HG03354 (cell line): ENCODE measurements around the gene MBD4.
"Not testable (repeated sequence)": the region's sequence is repeated elsewhere in the genome, so short reads cannot be mapped to it uniquely, and the experiment has no call there.

Source experiments
- ATAC-seq: cut with Tn5 transposase; IDR thresholded peaks from one replicate; pipeline ENCODE4 v1.9.1; 2021; ENCODE audit warnings: mild to moderate bottlenecking; ENCODE audit not compliant: unreplicated experiment, poor library complexity, severe bottlenecking

Gene MBD4

DNA sequence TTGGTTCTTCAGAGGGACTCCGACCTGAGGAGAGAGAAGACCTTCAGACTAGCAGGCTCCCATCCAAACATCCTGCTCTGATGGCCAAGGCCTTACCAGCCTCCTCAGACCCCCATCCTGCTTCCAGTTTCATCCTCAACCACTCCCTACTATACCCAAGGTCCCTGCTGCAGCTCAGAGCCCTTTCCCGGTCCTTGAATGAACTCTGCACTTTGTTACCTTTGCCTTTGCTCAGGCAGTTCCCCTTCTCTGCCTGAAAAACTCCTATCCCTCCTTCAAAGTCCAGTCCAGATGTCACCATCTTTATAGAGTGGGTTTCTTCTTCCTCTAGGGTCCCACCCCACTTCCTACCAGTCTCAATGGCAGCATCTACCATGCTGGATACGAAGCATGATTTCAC lies 24.4 kb downstream of the MBD4 start:
- ATAC-seq: no peak

DNA sequence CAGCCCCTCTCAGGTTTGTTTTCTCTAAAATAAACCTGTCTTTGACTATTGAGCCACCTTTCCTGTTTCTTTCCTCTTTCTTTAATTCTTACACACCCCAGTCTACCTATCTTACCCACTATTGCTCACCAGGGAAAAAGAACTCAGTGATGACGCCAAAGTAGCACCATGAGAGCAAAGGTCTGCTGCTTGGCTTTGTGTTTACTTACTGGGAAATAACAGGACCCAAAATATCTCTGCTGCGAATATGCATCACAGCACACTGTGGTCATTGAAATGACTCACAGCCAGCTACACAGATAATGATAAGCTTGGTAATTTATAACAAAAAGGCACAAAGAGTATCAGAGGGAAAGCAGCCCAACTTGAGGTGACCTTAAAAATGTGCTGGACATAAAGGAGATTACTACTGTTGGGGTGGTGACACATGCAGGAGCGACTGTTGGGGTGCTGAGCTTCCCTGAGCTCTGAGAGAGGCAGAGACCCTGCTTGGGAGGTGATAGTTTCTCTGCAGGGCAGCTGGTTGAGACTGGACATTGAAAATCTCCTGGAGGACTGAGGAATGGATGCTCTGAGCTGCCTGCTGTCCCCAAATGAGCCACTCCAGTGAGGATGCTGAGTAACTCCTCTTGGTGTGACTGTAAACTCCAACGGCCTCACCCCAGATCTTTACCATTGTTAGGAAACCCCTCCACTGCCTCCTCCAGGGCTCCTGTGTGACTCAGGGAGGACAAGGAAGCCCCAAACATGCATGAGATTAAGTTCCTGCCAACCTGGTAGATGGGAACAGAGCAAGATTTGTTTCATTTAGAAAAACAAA lies 25.9 kb downstream of the MBD4 start:
- ATAC-seq: peak; percentile 94

DNA sequence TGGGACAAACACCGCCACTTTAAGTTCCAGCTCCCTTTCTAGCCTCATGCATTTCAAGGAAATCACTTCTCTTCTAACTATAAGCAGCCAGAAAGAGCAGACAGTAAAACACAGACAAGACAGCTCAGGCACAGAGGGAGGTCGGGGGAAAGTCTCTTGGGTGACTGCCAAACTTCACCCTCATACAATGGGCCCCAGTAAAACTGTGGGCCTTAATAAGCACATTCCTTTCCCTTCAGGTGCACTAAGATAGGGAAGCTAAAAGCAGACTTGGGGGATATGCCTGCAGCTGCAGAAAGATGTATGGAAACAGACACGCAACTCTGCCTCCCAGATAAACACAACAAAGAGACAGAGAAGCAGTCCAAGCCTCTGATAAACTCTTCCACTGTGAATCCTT lies 26.5 kb downstream of the MBD4 start:
- not testable (repeated sequence) for ATAC-seq

DNA sequence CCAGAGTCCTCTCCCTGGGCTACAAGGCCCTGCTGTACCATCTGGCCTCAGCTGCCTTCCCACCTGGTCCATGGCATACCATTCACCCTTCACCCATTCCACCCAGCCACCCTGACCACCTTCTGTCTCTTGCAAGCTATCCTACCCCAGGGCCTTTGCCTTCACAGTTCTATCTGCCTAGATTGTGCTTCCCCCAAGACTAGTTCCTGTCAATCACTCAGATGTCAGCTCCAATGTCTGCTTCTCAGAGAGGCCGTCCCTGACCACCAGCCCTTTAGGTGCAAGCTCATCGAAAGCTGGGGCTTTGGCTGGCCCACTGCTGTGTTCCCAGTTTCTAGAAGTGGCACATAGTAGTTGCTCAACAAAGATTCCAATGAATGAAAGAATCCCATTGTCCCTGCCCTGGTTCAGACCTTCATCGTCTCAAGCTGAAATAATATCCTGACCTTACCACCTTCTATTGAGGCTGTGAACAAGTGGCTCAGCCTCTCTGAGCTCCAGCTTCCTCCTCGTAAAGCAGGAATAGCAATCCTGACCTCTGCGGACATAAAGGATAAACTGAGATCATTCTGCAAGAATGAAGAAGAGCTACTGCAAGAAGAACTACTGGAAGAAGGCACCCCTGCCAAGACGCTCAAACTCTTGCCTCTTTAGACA lies 27.1 kb downstream of the MBD4 start:
- no peak for ATAC-seq

DNA sequence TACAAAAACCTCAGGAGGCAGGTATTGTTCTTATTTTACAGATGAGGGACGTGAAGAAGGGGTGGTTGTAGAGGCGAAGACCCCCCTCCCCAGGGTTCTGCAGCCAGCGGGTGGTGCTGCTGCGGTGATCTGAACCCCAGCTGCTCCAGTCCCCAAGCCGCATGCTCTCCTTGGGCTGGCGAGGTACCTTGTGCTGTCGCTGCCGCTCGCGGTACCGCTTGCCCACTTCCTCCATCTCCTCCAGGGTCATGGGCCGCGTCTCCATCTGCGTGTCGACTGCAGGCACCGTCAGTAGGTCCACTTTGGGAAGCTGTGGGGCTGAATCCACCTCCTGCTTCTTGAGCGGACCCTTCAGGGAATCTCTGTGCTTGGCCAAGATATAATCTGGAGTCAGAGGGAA lies 28.8 kb downstream of the MBD4 start:
- no peak for ATAC-seq

DNA sequence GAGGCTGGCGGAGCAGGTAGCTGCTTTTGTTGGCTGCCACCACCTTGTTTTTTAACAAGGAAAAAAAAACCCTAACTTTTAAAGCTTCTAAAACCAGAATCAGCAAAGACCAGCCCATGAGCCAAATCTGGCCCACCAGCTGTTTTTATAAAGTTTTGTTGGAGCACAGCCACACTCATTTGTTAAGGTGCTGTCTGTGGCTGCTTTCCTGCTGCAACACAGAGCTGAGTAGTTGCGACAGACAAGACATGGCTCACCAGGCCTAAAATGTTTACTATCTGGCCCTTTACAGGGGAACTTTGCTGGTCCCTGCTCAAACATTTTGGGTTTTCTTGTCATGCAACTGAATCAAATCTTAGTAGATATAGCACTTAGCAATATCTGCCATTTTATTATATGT lies 30.2 kb downstream of the MBD4 start:
- ATAC-seq: no peak

DNA sequence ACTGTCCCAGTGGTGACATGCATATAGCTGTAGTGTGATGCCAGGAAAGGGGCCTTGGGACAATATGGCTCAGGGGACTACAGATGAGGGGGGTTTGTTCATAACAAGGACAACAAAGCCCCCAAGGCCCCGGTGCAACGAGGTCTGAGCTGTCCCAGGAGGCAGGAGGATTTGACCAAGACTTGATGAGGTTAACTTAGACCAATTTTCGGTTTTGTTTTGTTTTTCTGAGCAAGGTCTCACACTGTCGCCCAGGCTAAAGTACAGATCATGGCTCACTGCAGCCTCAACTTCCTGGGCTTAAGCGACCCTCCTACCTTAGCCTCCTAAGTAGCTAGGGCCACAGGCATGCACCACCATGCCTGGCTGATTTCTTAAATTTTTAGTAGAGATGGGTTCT lies 35.1 kb downstream of the MBD4 start:
- ATAC-seq: peak; percentile 64

DNA sequence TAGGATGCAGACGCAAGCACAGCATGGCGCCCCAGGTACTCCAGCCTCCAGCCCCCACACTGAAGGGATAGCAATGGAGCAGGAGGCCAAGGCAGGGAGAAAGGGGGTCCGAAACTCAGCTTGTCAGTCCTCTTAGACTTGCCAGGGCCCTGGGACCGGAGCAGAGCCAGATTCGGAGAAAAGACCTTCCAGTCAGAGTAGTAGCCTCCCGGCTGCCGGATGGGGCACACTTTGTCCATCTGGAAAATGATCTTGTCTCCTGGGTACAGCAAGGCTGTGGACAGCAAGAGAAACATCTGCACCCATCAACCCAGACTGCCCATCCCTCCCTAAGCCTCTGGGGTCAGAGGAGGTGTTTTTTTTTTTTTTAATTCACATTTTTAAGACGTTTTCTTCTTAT lies 35.6 kb downstream of the MBD4 start:
- no peak for ATAC-seq

DNA sequence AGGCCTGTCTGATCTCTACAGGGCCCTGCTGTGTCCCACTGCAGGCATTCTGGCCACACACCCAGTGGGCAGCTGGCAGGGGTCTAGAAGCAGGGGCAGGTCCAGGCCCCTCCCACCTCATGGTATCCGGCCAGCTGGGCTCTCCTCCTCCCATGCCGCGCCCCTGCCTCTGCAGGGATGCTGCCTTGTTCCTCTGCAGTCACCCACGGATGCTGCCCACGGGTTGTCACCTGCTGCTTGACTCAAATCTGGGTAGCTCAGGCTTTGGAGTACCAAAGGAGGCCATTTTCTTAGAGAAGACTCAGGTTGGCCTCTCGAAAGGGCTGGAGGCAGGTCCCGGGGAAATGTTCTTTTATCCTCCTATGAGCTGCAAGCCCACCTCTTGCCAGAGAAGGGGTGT lies 36.3 kb downstream of the MBD4 start:
- ATAC-seq: no peak

DNA sequence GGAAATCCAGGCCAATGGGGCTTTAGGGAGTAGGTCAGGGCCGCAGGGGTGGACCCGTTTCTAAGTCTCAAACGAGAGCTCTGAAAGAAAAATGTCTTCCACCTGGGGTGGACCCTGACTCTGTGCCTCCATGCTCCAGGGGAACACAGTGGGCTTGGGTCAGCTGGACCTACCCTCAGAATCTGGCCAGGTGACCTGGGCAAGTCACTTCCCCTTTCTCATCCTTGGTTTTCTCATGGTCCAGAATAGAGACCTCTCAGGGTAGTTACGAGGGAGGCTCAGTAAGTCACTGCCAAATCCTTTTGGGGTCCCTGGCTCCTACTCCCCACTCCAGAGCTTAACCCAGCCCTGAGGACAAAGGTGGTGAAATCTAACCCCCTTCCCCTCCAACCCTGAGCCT lies 37.1 kb downstream of the MBD4 start:
- ATAC-seq: no peak

DNA sequence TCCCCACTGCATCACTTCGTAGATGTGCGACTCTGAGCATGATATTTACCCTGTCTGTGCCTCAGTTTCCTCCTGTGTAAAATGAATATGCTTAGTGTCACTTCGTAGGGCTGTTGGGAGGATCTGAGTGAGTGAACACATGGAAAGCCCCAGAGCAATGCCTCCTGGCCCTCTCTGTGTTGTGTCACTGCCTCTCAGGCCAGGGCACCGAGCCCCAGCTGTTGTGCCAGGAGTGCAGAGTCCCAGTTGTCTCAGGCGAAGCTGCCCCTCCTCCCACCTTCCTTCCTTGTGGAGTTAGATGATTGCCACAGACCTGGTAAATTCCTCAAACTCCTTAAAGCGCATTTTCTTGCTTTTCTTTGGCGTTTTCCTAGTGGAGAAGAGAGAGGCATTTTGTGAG lies 37.5 kb downstream of the MBD4 start:
- no peak for ATAC-seq

DNA sequence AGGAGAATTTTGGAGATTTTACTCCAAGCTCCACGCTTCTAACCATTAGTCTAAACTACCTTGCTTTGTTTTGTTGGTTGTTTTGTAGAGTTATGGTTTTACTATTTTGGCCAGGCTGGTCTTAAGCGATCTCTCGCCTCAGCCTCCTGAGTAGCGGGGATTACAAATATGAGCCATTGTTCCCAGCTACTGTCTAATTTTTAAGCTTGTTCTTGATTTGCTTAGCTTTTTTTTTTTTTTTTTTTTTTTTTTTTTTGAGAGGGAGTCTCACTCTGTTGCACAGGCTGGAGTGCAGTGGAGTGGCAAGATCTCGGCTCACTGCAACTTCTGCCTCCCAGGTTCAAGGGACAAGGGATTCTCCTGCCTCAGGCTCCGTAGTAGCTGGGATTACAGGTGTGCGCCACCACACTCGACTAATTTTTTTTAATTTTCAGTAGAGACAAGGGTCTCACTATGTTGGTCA lies 39.8 kb downstream of the MBD4 start:
- peak; percentile 4 for ATAC-seq

DNA sequence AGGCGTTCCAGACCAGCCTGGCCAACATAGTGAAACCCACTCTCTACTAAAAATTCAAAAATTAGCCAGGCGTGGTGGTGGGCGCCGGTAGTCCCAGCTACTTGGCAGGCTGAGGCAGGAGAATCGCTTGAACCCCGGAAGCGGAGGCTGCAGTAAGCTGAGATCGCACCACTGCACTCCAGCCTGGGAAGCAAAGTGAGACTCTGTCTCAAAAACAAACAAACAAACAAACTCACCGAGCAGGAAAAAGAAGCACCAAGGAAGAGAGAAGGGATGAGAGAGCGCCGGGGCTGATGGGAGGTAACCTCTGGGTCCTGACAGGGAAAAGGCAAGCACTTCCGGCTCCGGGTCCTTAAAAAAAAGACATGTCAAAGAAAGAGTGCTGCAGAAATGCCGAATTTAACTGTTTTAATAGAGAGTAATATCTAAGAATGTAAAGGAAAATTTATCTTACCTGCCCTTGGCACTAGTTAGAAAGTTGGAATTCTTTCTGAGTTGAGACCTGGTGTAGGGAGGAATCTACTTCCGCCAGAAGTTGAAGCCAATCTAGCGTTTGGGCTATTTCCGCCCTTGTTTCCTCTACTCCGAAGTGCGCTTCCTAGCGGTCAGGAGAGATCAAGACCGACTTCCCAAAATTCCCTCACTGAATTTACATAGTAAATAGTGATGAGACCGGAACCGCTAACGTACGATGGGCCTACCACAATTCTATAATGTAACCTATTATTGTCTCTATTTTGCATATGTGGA lies 40.4 kb downstream of the MBD4 start:
- ATAC-seq: peak; percentile 83

DNA sequence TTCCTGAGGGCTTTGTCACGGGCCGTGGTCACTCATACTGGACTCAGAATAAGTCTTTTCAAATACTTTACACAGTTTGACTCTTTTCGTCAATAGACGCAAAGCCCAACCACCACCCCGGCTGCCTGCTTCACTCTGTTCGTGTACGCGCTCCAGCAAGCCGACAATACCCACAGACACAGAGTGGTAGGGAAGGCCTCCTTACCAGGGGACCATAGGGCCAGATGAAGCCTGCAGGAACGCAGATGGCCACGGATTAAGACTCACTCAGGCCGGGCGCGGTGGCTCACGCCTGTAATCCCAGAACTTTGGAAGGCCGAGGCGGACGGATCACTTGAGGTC lies 41.0 kb downstream of the MBD4 start:
- peak; percentile 29 for ATAC-seq

DNA sequence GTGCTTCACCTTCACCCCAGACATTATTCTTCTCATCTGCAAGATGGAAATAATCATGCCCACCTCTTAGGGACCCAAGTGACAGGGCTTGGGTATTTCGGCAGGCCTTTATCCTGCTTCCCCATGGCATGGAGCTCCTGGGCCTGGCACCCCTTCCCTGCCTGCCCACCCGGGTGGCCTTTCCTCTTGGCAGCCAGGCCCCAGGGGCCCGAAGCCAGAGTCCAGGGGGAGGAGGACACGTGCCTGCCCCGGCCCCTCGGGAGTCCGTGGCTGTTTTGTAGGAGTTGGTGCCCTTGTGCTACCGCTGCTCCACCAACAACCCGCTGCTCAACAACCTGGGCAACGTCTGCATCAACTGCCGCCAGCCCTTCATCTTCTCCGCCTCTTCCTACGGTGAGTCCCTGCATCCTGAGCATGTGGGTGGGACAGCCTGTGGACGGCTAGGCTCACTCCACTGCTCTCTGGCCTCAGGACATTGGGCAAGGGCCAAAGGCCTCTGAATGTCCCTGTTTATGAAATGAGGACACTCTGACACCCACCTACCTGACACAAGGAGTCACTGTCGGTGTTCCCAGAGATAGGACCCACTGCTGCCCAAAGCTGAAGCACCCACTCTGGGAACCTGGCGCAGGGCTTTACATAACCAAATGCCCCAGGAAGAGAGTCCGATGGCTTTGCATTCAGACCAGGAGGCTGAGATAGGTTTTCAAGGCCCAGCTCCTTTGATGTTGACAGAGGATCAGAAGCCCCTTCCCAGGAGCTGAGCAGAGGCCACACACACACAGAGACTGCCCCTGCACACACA lies 45.8 kb downstream of the MBD4 start:
- ATAC-seq: not testable (repeated sequence)

DNA sequence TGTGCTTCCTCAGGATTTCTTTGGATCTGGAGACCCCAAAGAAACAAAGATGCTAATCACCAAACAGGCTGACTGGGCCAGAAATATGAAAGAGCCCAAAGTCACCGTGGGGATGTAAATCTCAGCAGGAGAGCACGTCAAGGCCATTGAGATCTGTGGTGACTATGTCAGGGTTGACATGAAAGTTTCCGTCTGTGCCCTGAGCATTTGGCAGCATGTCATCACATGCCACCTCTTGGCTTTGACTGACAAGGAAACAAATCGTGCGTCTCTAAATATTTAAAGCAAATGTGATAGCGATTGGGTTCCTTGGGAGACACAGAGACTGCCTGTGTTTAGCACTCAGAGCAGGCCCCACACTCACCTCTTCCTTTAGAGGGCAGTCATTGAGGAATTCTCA lies 46.5 kb downstream of the MBD4 start:
- no peak for ATAC-seq

DNA sequence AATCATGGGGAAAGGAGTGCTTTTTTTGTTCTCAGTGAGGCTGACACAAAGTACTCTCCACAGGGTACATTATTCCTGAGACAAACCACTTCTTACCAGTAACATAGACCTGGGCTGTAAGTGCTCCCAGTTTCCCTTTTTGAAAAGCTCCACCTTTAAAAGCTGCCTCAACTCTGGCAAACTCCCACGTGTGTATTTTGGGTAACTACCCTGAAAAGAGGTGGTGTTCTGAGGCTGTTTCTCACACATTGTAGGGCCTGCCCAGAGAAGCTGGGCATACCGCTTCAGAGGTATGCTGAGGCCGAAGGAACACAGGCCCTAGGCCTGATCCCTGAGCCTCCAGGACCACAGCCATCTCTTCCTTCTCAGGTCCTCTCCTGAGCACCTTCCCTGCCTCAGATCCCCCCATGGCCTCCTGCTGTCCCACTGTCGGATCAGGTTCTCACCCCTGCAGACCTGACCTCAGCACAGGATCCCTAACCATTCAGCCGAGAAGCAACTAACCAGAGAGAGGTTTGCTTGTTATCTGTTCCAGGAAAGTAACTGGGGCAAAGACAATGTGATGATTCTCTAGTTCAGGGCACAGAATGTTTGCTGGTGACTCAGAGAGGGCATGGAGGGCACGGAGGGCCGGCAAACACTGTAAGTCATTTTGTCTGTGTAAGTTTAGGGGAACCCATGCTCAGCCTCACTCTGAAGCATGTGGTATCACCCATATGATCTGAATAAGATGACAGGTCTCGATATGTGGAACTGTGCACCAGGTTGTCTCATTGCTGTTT lies 47.5 kb downstream of the MBD4 start:
- not testable (repeated sequence) for ATAC-seq

DNA sequence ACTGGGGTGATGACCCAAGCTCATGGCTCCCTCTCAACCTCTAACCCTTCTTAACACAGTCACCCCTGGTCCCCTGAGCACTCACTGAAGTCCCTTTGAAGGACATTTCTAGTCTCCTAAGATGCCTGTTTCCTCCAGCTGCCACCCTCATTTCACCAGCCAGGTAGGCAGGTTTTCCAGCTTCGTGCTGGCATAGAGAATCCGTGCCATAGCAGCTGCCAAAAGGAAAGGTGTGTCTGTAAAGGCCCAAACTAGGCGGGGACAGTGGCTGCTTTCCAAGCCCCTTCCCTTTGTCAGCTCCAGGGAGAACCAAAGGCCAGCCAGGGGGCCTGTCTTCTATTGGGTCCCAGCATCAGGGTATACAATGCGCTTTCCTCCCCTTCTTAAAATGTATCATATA lies 48.2 kb downstream of the MBD4 start:
- not testable (repeated sequence) for ATAC-seq

DNA sequence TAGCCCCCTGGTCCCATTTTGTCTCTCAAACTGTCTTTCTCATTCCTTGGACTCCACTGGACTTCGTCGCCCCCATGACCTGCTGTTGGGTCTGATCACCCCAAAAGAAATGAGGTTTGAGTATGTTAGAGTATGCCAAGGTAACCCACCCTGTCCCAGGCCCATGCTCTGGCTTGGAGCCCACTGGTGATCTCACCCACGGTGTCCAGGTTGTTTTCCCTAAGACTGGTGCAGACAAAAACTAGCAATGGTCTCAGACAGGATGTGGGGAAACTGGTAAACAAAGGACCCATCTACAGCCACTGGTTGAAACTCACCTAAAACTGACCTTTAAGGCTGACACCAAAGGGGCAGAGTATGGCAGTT lies 50.2 kb downstream of the MBD4 start:
- no peak for ATAC-seq
